ENCODE measurements around the gene TAP2.

Gene TAP2

GRCh38 chr6:32854376-32855178, 16.0 kb upstream of the TAP2 start:
- peak in 1 of 3 donors; percentile 47 for DNase-seq (ENCODE audit: low read depth in 3 of 3)

- DNase-seq (ENCODE audit: low read depth in 3 of 3) = peak; percentile 90 to 94 (median 92)
These were observed 15.2 kb upstream of the TAP2 start, which contains the start of the genes PSMB9 and TAP1 for GRCh38 chr6:32853541-32854375. TSS of gene PSMB9 (plus strand) at chr6:32854192. CDS start at chr6:32854230, 38 bp downstream. TSS of gene TAP1 (minus strand) at chr6:32853704. CDS start at chr6:32853636, 68 bp downstream.

GRCh38 chr6:32852844-32853540, 14.5 kb upstream of the TAP2 start:
- DNase-seq (ENCODE audit: low read depth in 3 of 3) = peak in 2 of 3 donors; percentile 41 to 44

GRCh38 chr6:32852018-32852843, 13.7 kb upstream of the TAP2 start:
- DNase-seq (ENCODE audit: low read depth in 3 of 3) = no peak

- no peak for DNase-seq (ENCODE audit: low read depth in 3 of 3)
These were observed 12.5 kb upstream of the TAP2 start for GRCh38 chr6:32851025-32851424.

- no peak for DNase-seq (ENCODE audit: low read depth in 3 of 3)
These were observed 10.6 kb upstream of the TAP2 start for GRCh38 chr6:32849126-32849525.

- no peak for DNase-seq (ENCODE audit: low read depth in 3 of 3)
These were observed 9.3 kb upstream of the TAP2 start for GRCh38 chr6:32847795-32848194.

- no peak for DNase-seq (ENCODE audit: low read depth in 3 of 3)
These were observed 8.5 kb upstream of the TAP2 start for GRCh38 chr6:32847004-32847403.

GRCh38 chr6:32845384-32845884, 6.9 kb upstream of the TAP2 start:
- no peak for DNase-seq (ENCODE audit: low read depth in 3 of 3)

- DNase-seq (ENCODE audit: low read depth in 3 of 3) = no peak
These were observed 6.4 kb upstream of the TAP2 start for GRCh38 chr6:32844839-32845383.

GRCh38 chr6:32843979-32844838, 5.7 kb upstream of the TAP2 start, which contains the start of gene PSMB8:
TSS of gene PSMB8 (minus strand) at chr6:32844047. CDS start at chr6:32843996, 51 bp downstream.
- DNase-seq (ENCODE audit: low read depth in 3 of 3) = peak; percentile 94 to 99 (median 95)

- no peak for DNase-seq (ENCODE audit: low read depth in 3 of 3)
These were observed 4.9 kb upstream of the TAP2 start for GRCh38 chr6:32843331-32843978.

GRCh38 chr6:32842690-32843089, 4.2 kb upstream of the TAP2 start:
- no peak for DNase-seq (ENCODE audit: low read depth in 3 of 3)

- DNase-seq (ENCODE audit: low read depth in 3 of 3) = no peak
These were observed 3.6 kb upstream of the TAP2 start for GRCh38 chr6:32842021-32842650.

GRCh38 chr6:32840604-32841246, 2.2 kb upstream of the TAP2 start:
- no peak for DNase-seq (ENCODE audit: low read depth in 3 of 3)

GRCh38 chr6:32839356-32839755, 817 bp upstream of the TAP2 start:
- DNase-seq (ENCODE audit: low read depth in 3 of 3) = no peak

GRCh38 chr6:32837651-32838113, 857 bp downstream of the TAP2 start:
- no peak for DNase-seq (ENCODE audit: low read depth in 3 of 3)

- no peak for DNase-seq (ENCODE audit: low read depth in 3 of 3)
These were observed 1.7 kb downstream of the TAP2 start for GRCh38 chr6:32836873-32837272.
